Upper lobe of right lung (tissue), 1 donor: ENCODE data around the gene YTHDC2. TPM values are rescaled to one million over a fixed set of nuclear protein-coding genes. Genes with fewer than 3 reads are reported as not detected.

Experiments used
- ATAC-seq: fragments of 200-7000 bp; cut with Tn5 transposase; one replicate; pipeline ENCODE4 v1.9.1; 2020; ENCODE audit warnings: mild to moderate bottlenecking, moderate library complexity
- DNase-seq: peaks from one replicate; pipeline ENCODE4 v3.0.0-alpha.2; 2020
- H3K27ac ChIP-seq: fragments of 200-600 bp; one replicate; pipeline ENCODE4 v1.8.0; 2022
- H3K27me3 ChIP-seq: fragments of 200-600 bp; one replicate; pipeline ENCODE4 v1.8.0; 2022; ENCODE audit warnings: mild to moderate bottlenecking
- H3K36me3 ChIP-seq: fragments of 200-600 bp; one replicate; pipeline ENCODE4 v1.8.0; 2022
- H3K4me1 ChIP-seq: fragments of 200-600 bp; one replicate; pipeline ENCODE4 v1.8.0; 2022
- H3K4me3 ChIP-seq: fragments of 200-600 bp; one replicate; pipeline ENCODE4 v1.8.0; 2022; ENCODE audit warnings: mild to moderate bottlenecking
- H3K9me3 ChIP-seq: fragments of 200-600 bp; one replicate; pipeline ENCODE4 v1.8.0; 2022
- intact Hi-C: fragments of 100-400 bp; cut with DNase I; formaldehyde crosslinking; loops from one replicate; pipeline ENCODE4 v1.11.0; 2022
- total RNA-seq: library from RNA; stranded (reverse); fragmentation: NEBNext Ultra II Directional; extraction: Animal tissue kit (Norgen Biotek cat#: 25700); gene quantifications from one replicate; pipeline ENCODE4 v1.2.1, GENCODE V29; 2021
- TF ChIP-seq, protein P1 (sequence below): fragments of 200-600 bp; IDR thresholded peaks from one replicate; pipeline ENCODE4 v1.8.0; 2022; ENCODE audit warnings: antibody characterized with exemption
- donor health status: DM: no; HTN: yes; CAD: no; lungs with severe emphysema.

The YTHDC2 gene
- total RNA-seq, 1 donor from 2014 or later: 21.7 TPM

DNA sequence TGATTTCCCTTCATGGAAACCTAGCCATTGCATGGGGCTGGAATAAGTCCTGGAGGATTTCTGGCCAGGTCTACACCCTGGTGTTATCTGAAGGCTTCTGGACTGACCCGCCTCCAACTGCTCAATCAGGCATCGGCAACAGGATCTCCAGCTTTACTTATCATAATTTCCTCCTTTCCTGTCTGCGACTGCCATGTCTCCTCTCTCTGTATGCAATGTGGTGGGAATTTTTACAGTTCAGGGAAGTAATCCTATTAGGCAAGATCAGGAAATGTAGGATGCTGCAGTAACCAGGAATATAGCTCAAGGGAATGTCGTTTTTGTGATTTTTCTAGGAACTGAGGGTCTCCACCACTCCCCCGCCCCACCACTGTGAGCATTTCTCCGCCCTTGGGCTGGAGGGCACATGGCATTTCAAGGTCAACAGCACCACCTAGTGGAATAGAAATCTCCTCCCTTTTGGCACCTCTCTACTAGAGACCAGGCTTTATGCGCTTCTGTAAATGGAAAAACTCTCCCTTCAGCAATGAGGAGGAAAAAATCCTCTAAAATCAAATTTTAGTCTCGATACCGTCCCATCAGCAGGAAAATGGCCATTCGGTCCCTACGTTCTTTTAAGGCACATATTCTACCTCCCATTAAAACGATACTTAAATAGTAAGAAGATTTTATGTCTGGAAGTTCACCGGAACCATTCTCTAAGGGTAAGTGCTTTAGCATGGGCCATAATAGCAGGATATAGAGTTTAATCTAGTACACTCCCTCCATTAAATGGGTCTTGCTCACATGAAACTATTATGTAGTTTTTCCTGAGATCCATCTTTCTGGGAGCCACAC, 93.0 kb downstream of the YTHDC2 start:
- Histone ChIP-seq H3K4me3 (no peak overlapping the region), H3K4me1 (no peaks in the 10 kb centered on the region), H3K27me3 (peaks cover 26% of the 10 kb centered on the region), H3K9me3 (no peaks in the 10 kb centered on the region), H3K27ac (no peak overlapping the region), H3K36me3 (no peaks in the 10 kb centered on the region)
- DNase-seq: no peak
- intact Hi-C loops: no loop called here
- TF ChIP-seq, protein P1, sequence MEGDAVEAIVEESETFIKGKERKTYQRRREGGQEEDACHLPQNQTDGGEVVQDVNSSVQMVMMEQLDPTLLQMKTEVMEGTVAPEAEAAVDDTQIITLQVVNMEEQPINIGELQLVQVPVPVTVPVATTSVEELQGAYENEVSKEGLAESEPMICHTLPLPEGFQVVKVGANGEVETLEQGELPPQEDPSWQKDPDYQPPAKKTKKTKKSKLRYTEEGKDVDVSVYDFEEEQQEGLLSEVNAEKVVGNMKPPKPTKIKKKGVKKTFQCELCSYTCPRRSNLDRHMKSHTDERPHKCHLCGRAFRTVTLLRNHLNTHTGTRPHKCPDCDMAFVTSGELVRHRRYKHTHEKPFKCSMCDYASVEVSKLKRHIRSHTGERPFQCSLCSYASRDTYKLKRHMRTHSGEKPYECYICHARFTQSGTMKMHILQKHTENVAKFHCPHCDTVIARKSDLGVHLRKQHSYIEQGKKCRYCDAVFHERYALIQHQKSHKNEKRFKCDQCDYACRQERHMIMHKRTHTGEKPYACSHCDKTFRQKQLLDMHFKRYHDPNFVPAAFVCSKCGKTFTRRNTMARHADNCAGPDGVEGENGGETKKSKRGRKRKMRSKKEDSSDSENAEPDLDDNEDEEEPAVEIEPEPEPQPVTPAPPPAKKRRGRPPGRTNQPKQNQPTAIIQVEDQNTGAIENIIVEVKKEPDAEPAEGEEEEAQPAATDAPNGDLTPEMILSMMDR: peak; percentile 73
- peak; percentile 86 for ATAC-seq

GRCh38 chr5:113607361-113607760, 93.9 kb downstream of the YTHDC2 start:
- Histone ChIP-seq H3K27me3 (peaks cover 26% of the 10 kb centered on the region), H3K36me3 (no peaks in the 10 kb centered on the region), H3K4me1 (no peaks in the 10 kb centered on the region), H3K4me3 (no peak overlapping the region), H3K27ac (no peak overlapping the region), H3K9me3 (no peaks in the 10 kb centered on the region)
- DNase-seq: no peak
- TF ChIP-seq, protein P1: no peak
- intact Hi-C loops: no loop called here
- no peak for ATAC-seq

- Histone ChIP-seq H3K27me3 (peaks cover 34% of the 10 kb centered on the region), H3K27ac (no peak overlapping the region), H3K4me3 (no peak overlapping the region), H3K4me1 (no peaks in the 10 kb centered on the region), H3K36me3 (no peaks in the 10 kb centered on the region), H3K9me3 (no peaks in the 10 kb centered on the region)
- intact Hi-C loops: no loop called here
- no peak for DNase-seq
- TF ChIP-seq, protein P1: no peak
- no peak for ATAC-seq
Observed at GRCh38 chr5:113608113-113608596, 94.7 kb downstream of the YTHDC2 start.

- DNase-seq (no peak), ATAC-seq (peak; percentile 71)
- H3K4me3 ChIP-seq: no peak overlapping the region
- intact Hi-C loops: no loop called here
- TF ChIP-seq, protein P1: peak; percentile 67
- no peaks in the 10 kb centered on the region for H3K9me3 ChIP-seq
- H3K36me3 ChIP-seq: no peaks in the 10 kb centered on the region
- peaks cover 9% of the 10 kb centered on the region for H3K27me3 ChIP-seq
- no peaks in the 10 kb centered on the region for H3K4me1 ChIP-seq
- no peak overlapping the region for H3K27ac ChIP-seq
Observed at GRCh38 chr5:113612060-113612496, 98.6 kb downstream of the YTHDC2 start.

DNA sequence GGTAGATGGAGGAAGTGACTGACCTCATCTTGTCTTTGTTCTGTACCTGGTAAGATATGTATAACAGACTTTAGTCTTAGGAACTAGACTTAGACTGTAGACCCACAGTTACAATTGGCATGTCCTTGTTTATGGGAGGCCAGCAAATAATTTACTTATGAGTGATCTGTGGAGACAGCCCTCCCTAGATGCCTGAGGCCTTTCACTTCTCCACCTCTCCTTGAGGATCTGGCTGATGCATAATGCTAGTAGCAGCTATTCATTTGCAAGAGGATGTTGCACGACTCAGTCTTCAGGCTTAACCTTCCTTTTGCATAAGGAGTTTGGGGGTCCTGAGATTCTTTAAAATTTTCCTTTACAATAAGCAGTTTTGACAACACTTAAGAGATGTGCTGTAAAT, 100.7 kb downstream of the YTHDC2 start:
- no peaks in the 10 kb centered on the region for H3K9me3 ChIP-seq
- intact Hi-C loops: no loop called here
- TF ChIP-seq, protein P1: no peak
- no peak for ATAC-seq
- no peak overlapping the region for H3K27ac ChIP-seq
- peaks cover 9% of the 10 kb centered on the region for H3K27me3 ChIP-seq
- DNase-seq: no peak
- no peaks in the 10 kb centered on the region for H3K4me1 ChIP-seq
- H3K4me3 ChIP-seq: no peak overlapping the region
- no peaks in the 10 kb centered on the region for H3K36me3 ChIP-seq
